SK-N-MC (cell line): ENCODE results near the gene AGR2.

Experiments used
- EZH2 ChIP-seq: fragments of 200-600 bp; sonication (generic); IDR thresholded peaks from one replicate; pipeline ENCODE4 v1.6.1; 2017; ENCODE audit warnings: antibody characterized with exemption
- FOXP2 ChIP-seq: optimal IDR thresholded peaks from 2 replicates; pipeline ENCODE3; 2011; ENCODE audit warnings: mild to moderate bottlenecking, moderate library complexity; ENCODE audit not compliant: insufficient read depth; ENCODE audit errors: extremely low read length, control extremely low read depth
- POLR2AphosphoS5 ChIP-seq: IDR thresholded peaks from 2 replicates; pipeline ENCODE4 v1.6.1; 2012; ENCODE audit warnings: mild to moderate bottlenecking, low read depth, low read length, borderline replicate concordance

GRCh38 chr7:16754856-16755317 lies 49.9 kb downstream of the AGR2 start:
- TF ChIP-seq POLR2AphosphoS5 = no peak
- no peak for TF ChIP-seq EZH2
- TF ChIP-seq FOXP2 = no peak
